ENCODE data around the gene PEX3.
A peak's percentile ranks its signal among the peaks of the same experiment; 100 is the strongest.
"Not testable (repeated sequence)": the region's sequence is repeated elsewhere in the genome, so short reads cannot be mapped to it uniquely, and the experiment has no call there.

PEX3 gene

GRCh38 chr6:143507358-143508145 lies 56.9 kb downstream of the PEX3 start:
- no peak for DNase-seq

GRCh38 chr6:143510326-143510725 lies 59.7 kb downstream of the PEX3 start:
- not testable (repeated sequence) for DNase-seq

DNA sequence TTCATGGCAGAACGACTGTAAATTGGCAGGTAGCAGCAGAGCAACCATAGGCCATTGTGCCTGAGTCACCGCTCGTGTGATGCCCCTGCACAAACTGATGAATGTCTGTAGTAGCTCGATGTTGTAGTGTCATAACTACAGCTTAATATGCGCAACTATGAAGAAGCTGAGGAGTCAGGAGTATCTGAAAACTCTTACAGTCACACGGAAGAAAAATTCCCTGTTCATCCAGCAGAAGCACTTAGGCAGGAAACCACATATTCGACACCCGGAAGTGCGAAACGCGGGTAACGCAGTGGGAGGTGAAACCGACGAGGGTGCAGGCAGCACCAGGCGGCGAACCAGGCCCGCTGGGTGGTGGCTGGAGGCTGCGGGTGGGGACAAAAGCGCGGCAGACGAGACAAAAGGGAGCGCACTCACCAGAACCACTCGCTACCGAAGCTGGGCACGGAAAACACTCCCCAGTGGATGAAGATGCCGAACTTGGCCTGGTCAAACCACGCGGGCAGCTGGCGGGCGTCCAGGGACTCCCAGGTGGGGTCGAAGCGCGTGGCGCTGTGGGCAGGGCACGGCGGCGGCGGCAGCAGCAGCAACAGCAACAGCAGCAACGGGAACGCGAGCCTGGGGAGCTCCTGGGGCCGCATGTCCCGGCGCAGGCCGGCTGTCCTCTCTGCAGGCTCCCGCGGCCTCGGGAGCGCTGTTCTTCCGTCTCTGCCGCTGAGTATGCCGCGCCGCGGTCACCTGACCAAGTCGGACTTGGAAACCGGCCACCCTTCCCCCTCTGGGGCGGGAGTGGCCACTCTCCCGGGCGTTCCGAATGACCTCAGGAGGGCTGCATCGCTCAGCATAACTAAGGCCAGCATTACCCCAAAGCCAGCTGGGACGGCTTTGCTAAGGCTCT lies 60.6 kb downstream of the PEX3 start, which contains the start of gene FUCA2:
TSS of gene FUCA2 (minus strand) at position 730 of the 901 bp plus-strand sequence. CDS start at position 644, 86 bp downstream.
- DNase-seq = no peak

- DNase-seq = peak; percentile 27
Observed at GRCh38 chr6:143513410-143513809, 62.8 kb downstream of the PEX3 start.

- no peak for DNase-seq
Observed at GRCh38 chr6:143515061-143515760, 64.6 kb downstream of the PEX3 start.

GRCh38 chr6:143515766-143516355 lies 65.3 kb downstream of the PEX3 start:
- DNase-seq = no peak

GRCh38 chr6:143516690-143517446 lies 66.3 kb downstream of the PEX3 start:
- no peak for DNase-seq

DNA sequence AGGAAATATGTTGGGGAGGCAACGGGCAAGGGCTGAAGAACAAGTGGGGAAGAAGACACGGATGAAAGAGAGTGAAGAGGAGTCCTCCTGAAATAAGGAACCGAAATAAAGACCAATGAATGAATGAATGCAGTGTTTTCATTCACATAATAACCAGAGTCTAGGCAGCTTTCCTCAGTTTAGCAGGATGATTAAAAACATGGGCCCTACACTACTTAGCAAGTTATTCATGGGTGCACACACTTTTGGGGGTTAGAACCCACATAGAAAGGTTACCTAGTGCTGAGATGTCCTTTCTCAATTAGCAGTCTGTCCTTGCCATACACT lies 66.8 kb downstream of the PEX3 start:
- DNase-seq = no peak

DNA sequence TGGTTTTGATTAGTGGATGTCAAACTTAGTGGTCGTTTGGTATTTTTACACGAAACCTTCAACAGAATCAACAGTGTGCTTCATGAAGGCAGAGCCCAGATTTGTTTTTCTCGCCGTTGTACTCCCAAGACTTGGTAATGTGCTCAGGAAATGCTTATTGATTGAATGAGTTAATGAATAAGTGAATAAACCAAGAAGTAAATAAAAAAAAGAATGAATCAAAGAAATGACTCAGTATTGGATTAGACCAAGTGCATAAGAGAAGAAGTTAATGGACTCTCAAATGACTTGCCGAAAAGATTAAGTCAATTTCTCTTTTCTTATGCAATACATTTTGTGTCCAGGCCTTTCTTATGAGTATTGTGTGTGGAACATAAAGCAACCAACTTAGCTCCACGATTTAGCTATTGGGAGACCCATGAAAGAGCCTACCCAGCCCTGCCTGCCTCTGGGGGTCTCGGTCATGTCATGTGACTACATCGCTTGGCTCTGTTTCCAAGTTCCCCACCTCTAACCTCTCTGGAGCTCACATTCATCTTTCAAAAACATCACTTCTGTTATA lies 71.5 kb downstream of the PEX3 start:
- DNase-seq = no peak

- DNase-seq = no peak
Observed at GRCh38 chr6:143525356-143525755, 74.8 kb downstream of the PEX3 start.

- DNase-seq = no peak
Observed at GRCh38 chr6:143527677-143528076, 77.1 kb downstream of the PEX3 start.

DNA sequence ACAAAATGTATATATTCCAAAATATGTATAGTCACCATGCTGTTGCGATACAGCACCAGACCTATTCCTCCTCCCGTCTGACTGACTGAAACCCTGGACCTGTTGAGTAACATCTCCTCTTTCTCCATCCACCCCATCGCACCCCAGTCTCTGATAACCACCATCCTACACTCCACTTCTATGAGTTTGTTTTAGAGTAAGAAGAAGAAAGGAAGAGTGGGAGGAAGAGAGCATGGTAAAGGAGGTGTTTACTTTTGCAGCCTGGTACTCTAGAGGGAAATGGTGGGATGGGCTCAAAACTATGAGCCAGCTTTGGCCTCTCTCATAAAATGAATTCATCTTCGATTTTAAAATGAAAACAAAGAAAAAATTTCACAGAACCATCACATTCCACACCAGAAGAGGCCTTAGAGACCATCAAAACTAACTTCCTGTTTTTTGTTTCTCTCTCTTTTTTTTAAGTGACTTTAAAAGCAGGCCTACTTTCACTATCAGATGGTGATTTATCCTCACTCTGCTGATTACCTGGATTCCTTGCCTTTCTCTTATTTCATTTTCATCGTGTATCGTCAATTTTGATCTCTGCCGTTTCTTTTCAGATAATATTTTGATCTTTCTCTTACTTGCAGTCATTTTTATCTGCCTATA lies 77.7 kb downstream of the PEX3 start:
- DNase-seq = no peak

DNA sequence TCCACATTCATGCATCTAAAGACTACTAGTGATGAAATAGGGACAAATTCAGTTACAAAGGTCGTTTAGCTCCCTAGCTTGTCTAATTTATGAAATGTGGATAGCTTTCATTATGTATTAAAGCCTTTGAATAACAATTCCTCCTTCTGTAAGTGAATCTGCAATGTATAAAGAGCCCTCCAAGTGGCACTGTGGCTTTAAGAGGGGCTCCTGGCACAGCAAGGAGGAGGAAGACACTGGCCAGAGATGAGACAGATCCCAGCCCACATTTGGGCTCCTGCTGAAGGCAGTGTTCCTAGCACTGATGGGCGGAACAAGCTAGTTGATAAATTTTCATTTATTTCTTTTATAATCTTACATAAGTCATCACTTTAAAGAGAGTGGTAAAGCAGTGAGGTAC lies 78.5 kb downstream of the PEX3 start:
- no peak for DNase-seq

DNA sequence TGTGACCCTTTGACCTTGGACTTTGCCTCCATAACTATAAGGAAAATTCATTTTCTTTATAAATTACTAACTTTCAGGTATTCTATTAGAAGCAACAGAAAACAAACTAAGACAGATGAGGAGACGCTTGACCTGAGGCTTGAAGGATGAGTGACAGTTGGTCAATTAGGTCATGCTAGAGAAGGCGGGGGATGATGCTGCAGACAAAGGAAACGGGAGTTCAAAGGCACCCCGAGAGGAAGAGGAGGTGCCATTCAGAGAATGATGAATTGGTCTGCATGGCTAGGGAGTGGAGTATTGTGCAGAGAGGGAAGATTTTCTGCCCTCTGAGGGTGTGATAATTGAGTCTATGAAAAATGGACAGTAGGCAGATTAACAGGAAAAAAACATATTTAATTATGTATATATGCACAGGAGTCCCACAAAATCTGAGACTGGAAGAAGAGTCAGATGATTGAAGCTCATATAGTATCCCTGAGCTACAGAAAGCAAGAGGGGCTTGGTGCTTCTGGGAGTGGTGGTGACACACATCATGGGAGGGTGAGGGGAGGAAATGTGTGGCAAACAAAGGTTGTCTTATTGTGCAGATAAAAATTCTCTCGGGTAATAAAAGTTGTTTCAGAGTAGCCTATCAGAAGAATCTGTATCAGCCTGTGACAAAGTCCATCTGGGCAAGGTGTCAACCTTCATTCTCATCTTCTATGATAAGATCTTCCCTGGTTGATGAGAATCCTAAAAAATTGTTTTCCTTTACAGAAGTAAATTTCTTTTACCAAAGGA lies 81.3 kb downstream of the PEX3 start:
- no peak for DNase-seq

- DNase-seq = no peak
Observed at GRCh38 chr6:143535189-143535614, 84.6 kb downstream of the PEX3 start.

DNA sequence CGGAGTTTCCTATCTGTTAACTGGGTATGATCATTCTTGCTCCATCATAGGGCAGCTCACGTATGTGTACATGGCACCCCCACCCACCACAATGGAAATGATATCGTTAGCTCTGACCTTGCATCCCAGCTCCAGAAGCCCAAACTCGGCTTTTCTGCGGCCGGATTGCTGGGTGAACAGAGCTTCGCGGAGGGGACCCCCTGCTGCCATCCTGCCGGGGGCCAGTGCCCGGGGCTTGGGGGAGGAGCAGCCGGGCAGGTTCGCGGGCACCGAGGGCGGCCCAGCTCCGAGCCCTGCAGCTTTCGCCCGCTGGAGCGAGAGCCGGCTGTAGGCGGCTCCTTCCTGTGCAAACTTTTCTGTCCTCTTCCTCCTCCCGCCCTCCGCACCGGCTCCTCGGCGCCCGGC lies 85.9 kb downstream of the PEX3 start:
- no peak for DNase-seq

- DNase-seq = no peak
Observed at GRCh38 chr6:143536866-143537691, 86.5 kb downstream of the PEX3 start.

- DNase-seq = no peak
Observed at GRCh38 chr6:143538374-143538773, 87.8 kb downstream of the PEX3 start.

DNA sequence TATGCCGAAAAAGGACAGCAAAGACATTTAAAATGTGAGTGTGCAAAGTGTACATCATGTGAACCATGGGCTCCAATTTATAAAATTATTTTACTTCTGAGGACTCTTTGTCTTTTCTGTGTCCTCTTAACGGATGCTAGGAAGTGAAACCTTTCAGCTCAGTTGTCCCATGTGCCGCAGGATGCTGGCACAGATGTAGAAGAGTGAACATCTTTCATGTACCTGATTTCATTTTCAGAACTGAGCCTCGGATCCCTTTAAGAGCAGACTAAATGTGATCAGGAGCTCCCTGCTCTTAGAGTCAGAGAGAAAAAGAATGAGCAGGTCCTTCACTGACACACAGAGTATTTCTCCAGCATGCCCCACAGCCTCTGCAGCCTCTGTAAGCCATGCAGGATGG lies 88.5 kb downstream of the PEX3 start:
- no peak for DNase-seq

DNA sequence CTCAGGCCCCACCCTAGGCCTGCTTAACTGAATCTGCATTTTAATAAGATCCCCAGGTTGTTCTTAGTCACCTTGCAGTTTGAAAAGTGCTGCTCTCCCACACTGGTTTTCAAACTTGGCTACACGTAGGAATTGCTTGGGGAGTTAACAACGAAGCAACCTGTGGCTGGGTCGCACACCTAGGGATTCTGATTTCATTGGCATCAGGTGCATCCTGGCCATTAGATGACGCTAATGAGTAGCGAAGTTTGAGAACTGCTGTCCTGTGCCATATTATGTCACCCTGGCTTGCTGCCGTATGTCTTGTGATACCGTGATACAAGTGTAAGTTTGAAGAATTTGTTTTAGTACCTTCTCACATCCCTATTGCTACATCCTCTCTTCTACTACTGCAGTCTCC lies 89.1 kb downstream of the PEX3 start:
- DNase-seq = no peak
